Endothelial cell of umbilical vein (primary cell): Measurements from ENCODE around the gene CD86. TPM values are rescaled to one million over a fixed set of nuclear protein-coding genes. Genes with fewer than 3 reads are reported as not detected.

ENCODE experiments used
- BruUV-seq: library from RNA; stranded (reverse); fragments of 400-500 nt; replicated peaks from 2 replicates; lab custom pipeline; 2021; lab: Mats Ljungman, UMichigan
- CTCF ChIA-PET: fragments of 300-600, 350-600 bp; sonication (Branson Sonifier 250); formaldehyde crosslinking; loops from one replicate; lab custom pipeline; 2021; ENCODE audit warnings: antibody characterized with exemption, inconsistent platforms; lab: Charles Lee
- POLR2A ChIA-PET: fragments of 300-600, 350-600 bp; sonication (Branson Sonifier 250); formaldehyde crosslinking; loops from one replicate; lab custom pipeline; 2021; ENCODE audit warnings: antibody characterized with exemption, inconsistent platforms; lab: Charles Lee
- DNase-seq: peaks from one replicate; pipeline ENCODE4 v3.0.0-alpha.2; 2011; ENCODE audit warnings: low read depth, low spot score
- FAIRE-seq: peaks from 2 replicates; lab custom pipeline; 2011; peaks lifted over from hg19 to GRCh38; lab: Jason Lieb, UNC
- H2AFZ ChIP-seq: 2 replicates; pipeline ENCODE4 v1.6.0; 2012; ENCODE audit warnings: low read depth, low read length, control low read depth, inconsistent platforms
- H3K27ac ChIP-seq: 2 replicates; pipeline ENCODE4 v1.5.1; 2011; ENCODE audit warnings: low read depth, mild to moderate bottlenecking, control low read depth, low read length, moderate library complexity; ENCODE audit not compliant: insufficient read depth
- H3K27me3 ChIP-seq, 2 experiments: 2 replicates each; pipeline versions ENCODE4 v1.6.0 to v1.6.1; 2011; ENCODE audit warnings: low read length in 2 of 2, mixed read lengths in 1 of 2; ENCODE audit not compliant: control insufficient read depth in 2 of 2, insufficient read depth in 2 of 2
- H3K36me3 ChIP-seq, 2 experiments: 2 replicates in 1 of 2; 3 replicates in 1 of 2; pipeline ENCODE4 v1.5.1; 2011; ENCODE audit warnings: low read length in 2 of 2, mild to moderate bottlenecking in 1 of 2, moderate library complexity in 1 of 2; ENCODE audit not compliant: control insufficient read depth in 2 of 2, insufficient read depth in 2 of 2; ENCODE audit errors: extremely low read depth in 1 of 2
- H3K4me1 ChIP-seq: 3 replicates; pipeline ENCODE4 v1.5.1; 2011; ENCODE audit warnings: mild to moderate bottlenecking, low read length; ENCODE audit not compliant: control insufficient read depth, insufficient read depth; ENCODE audit errors: extremely low read depth
- H3K4me2 ChIP-seq: 2 replicates; pipeline ENCODE4 v1.6.1; 2011; ENCODE audit warnings: low read length, control low read depth, mixed read lengths; ENCODE audit not compliant: insufficient read depth
- H3K4me3 ChIP-seq, 3 experiments: fragments of 200-600 bp in 1 of 3; sonication (generic), shearing (Covaris generic) in 1 of 3; replicated peaks in 1 of 3; 2 replicates each; pipeline ENCODE4 v1.5.1; 2011 to 2016; ENCODE audit warnings: control low read depth in 3 of 3, low read length in 3 of 3, mild to moderate bottlenecking in 2 of 3, inconsistent platforms in 1 of 3, low read depth in 1 of 3, moderate library complexity in 1 of 3; ENCODE audit not compliant: insufficient read depth in 1 of 3
- H3K79me2 ChIP-seq: 2 replicates; pipeline ENCODE4 v1.6.0; 2012; ENCODE audit warnings: low read length, inconsistent platforms; ENCODE audit not compliant: control insufficient read depth, insufficient read depth
- H3K9ac ChIP-seq: replicated peaks from 2 replicates; pipeline ENCODE3; 2011; ENCODE audit warnings: low read length, control low read depth; ENCODE audit not compliant: insufficient read depth; ENCODE audit errors: extremely low read depth
- H3K9me1 ChIP-seq: replicated peaks from 3 replicates; pipeline ENCODE4 v1.6.0; 2011; ENCODE audit warnings: mild to moderate bottlenecking, low read length; ENCODE audit not compliant: control insufficient read depth, insufficient read depth; ENCODE audit errors: extremely low read depth
- H3K9me3 ChIP-seq: replicated peaks from 2 replicates; pipeline ENCODE4 v1.5.1; 2012; ENCODE audit warnings: low read length, inconsistent platforms; ENCODE audit not compliant: control insufficient read depth, insufficient read depth
- H4K20me1 ChIP-seq: replicated peaks from 2 replicates; pipeline ENCODE3; 2011; ENCODE audit warnings: mild to moderate bottlenecking, low read length; ENCODE audit not compliant: control insufficient read depth, insufficient read depth; ENCODE audit errors: extremely low read depth
- EZH2 ChIP-seq: IDR thresholded peaks from 2 replicates; pipeline ENCODE4 v1.6.1; 2012; ENCODE audit warnings: borderline replicate concordance, low read depth, mild to moderate bottlenecking, moderate library complexity, low read length, inconsistent platforms; ENCODE audit not compliant: severe bottlenecking
- FOS ChIP-seq: IDR thresholded peaks from 2 replicates; pipeline ENCODE4 v1.6.1; 2011; ENCODE audit warnings: mild to moderate bottlenecking, low read length, moderate library complexity, borderline replicate concordance; ENCODE audit not compliant: insufficient read depth
- GATA2 ChIP-seq: IDR thresholded peaks from 2 replicates; pipeline ENCODE4 v1.7.0; 2011; ENCODE audit warnings: low read depth, mild to moderate bottlenecking, moderate library complexity, mixed read lengths, low read length; ENCODE audit not compliant: insufficient read length, insufficient read depth
- JUN ChIP-seq: IDR thresholded peaks from 2 replicates; pipeline ENCODE4 v1.6.1; 2011; ENCODE audit warnings: borderline replicate concordance, low read depth; ENCODE audit not compliant: insufficient read length, insufficient read depth
- MYC ChIP-seq: IDR thresholded peaks from one replicate; pipeline ENCODE4 v1.6.1; 2011; ENCODE audit warnings: mild to moderate bottlenecking, low read depth, low read length
- POLR2A ChIP-seq: IDR thresholded peaks from 2 replicates; pipeline ENCODE4 v1.6.1; 2012; ENCODE audit warnings: low read depth, mild to moderate bottlenecking, control low read depth, low read length
- POLR2AphosphoS5 ChIP-seq: IDR thresholded peaks from 2 replicates; pipeline ENCODE4 v1.6.1; 2012; ENCODE audit warnings: low read depth, mild to moderate bottlenecking, control low read depth, low read length, moderate library complexity; ENCODE audit not compliant: insufficient read depth
- dilution Hi-C: fragments of 300-500 bp; cut with MboI; formaldehyde crosslinking; loops from one replicate; pipeline ENCODE4 v1.15.0; 2019; ENCODE audit warnings: low sequenced_read_pairs; ENCODE audit not compliant: extremely low pct_ligation_motif_present
- intact Hi-C: fragments of 100-400 bp; cut with micrococcal nuclease; formaldehyde crosslinking; loops from one replicate; pipeline ENCODE4 v1.10.0; 2022
- polyA plus RNA-seq, 4 experiments: library from polyadenylated mRNA; depleted of rRNA in 3 of 4; stranded (reverse) in 3 of 4; unstranded in 1 of 4; fragments of >200 nt; gene quantifications; 2 replicates each; pipeline versions ENCODE4 v1.2.1 to v1.2.3, GENCODE V29; 2011 to 2012; ENCODE audit warnings: missing spikeins in 1 of 4
- total RNA-seq: library from RNA; stranded (reverse); gene quantifications from 2 replicates; pipeline ENCODE4 v1.2.3, GENCODE V29; 2021
- TF ChIP-seq, protein P1 (sequence below): IDR thresholded peaks from 2 replicates; pipeline ENCODE4 v1.6.1; 2011; ENCODE audit not compliant: insufficient read depth, insufficient read length
- TF ChIP-seq, protein P2 (sequence below), 2 donors: IDR thresholded peaks; 1 replicate in 1 of 2; 2 replicates in 1 of 2; pipeline ENCODE4 v1.5.1; 2011; ENCODE audit warnings: low read length in 2 of 2, mild to moderate bottlenecking in 2 of 2, moderate library complexity in 2 of 2, control low read depth in 1 of 2, inconsistent platforms in 1 of 2, low read depth in 1 of 2; ENCODE audit not compliant: insufficient read depth in 1 of 2; ENCODE audit errors: extremely low read depth in 1 of 2

CD86 gene
- total and polyA plus RNA-seq, 2 donors (not counting 3 experiments of a cell fraction or from before 2014, with no cell fraction given): not detected

DNA sequence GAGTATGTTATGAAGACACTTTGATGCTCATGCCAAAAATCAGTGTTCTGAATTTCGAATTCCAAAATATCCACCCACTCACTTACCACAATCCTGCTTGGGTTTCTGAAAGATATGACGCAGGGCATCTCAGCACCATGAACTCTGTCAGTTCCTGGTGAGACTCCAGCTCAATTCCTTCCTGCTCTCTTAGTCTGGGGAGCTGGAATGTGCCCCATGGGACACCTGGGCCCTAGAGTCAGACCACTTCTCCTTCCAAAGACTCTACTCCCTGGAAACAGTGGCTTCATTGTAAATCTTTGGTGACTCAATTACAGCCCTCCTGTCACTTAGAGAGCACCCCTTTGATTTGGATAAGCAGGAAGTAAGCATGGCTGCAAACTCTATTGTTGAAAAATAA lies 50.5 kb downstream of the CD86 start:
- Histone ChIP-seq H3K4me2 (no peak overlapping the region), H3K27me3 (peaks cover 0 to 8% of the 10 kb centered on the region in 2 experiments), H3K9me1 (no peaks in the 10 kb centered on the region), H3K27ac (no peak overlapping the region), H3K79me2 (no peaks in the 10 kb centered on the region), H3K9ac (no peak overlapping the region), H2AFZ (no peak overlapping the region), H3K4me1 (no peaks in the 10 kb centered on the region), H3K9me3 (no peaks in the 10 kb centered on the region), H4K20me1 (no peaks in the 10 kb centered on the region), H3K4me3 (no peak overlapping the region), H3K36me3 (no peaks in the 10 kb centered on the region)
- ChIA-PET POLR2A (no interaction called here), CTCF (interaction anchor here (1.4 kb wide), 1 partner anchor 195 kb away, joined by 3 read pairs; no protein-coding TSS in a partner anchor)
- no TSS peak for BruUV-seq
- FAIRE-seq: no peak
- intact Hi-C loops: loop anchor here (10.0 kb wide), 1 partner anchor 569 kb away; no protein-coding TSS in a partner anchor
- DNase-seq: no peak
- TF ChIP-seq, protein P1, sequence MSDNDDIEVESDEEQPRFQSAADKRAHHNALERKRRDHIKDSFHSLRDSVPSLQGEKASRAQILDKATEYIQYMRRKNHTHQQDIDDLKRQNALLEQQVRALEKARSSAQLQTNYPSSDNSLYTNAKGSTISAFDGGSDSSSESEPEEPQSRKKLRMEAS: no peak
- TF ChIP-seq POLR2A (no peak), EZH2 (no peak), FOS (no peak), GATA2 (no peak), MYC (no peak), JUN (no peak), POLR2AphosphoS5 (no peak)
- TF ChIP-seq, protein P2, sequence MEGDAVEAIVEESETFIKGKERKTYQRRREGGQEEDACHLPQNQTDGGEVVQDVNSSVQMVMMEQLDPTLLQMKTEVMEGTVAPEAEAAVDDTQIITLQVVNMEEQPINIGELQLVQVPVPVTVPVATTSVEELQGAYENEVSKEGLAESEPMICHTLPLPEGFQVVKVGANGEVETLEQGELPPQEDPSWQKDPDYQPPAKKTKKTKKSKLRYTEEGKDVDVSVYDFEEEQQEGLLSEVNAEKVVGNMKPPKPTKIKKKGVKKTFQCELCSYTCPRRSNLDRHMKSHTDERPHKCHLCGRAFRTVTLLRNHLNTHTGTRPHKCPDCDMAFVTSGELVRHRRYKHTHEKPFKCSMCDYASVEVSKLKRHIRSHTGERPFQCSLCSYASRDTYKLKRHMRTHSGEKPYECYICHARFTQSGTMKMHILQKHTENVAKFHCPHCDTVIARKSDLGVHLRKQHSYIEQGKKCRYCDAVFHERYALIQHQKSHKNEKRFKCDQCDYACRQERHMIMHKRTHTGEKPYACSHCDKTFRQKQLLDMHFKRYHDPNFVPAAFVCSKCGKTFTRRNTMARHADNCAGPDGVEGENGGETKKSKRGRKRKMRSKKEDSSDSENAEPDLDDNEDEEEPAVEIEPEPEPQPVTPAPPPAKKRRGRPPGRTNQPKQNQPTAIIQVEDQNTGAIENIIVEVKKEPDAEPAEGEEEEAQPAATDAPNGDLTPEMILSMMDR (IDR thresholded peaks at IDR 0.05; ENCODE audit: extremely low read depth in 1 of 2, insufficient read depth in 1 of 2, low read depth in 1 of 2, low read length in 2 of 2): no peak
- dilution Hi-C loops: no loop called here
